ENCODE measurements around the gene CST7.

- no peak for TF ChIP-seq EZH2 (IDR thresholded peaks at IDR 0.05; ENCODE audit: insufficient read depth, low read length)
- no peak for TF ChIP-seq CTCF (IDR thresholded peaks at IDR 0.05; ENCODE audit: insufficient read depth, low read depth, low read length)
These were observed 10.7 kb downstream of the CST7 start for GRCh38 chr20:24959591-24960301.
